NT2/D1 (cell line): ENCODE data around the gene BLID.

Source experiments
- SUZ12 ChIP-seq: IDR thresholded peaks from 2 replicates; pipeline ENCODE4 v1.6.1; 2011; ENCODE audit not compliant: insufficient read length, insufficient read depth; ENCODE audit errors: extremely low read depth
- YY1 ChIP-seq: IDR thresholded peaks from 2 replicates; pipeline ENCODE4 v1.6.1; 2011; ENCODE audit not compliant: insufficient read length, insufficient read depth
- ZNF274 ChIP-seq: IDR thresholded peaks from 2 replicates; pipeline ENCODE4 v1.6.1; 2011; ENCODE audit warnings: mild to moderate bottlenecking, low read depth, low read length

GRCh38 chr11:122159861-122160260, 43.8 kb upstream of the BLID start:
- TF ChIP-seq SUZ12 (no peak), YY1 (no peak), ZNF274 (no peak)
